Measurements from ENCODE around the gene ATF6B. TPM values are rescaled to one million over a fixed set of nuclear protein-coding genes. Genes with fewer than 3 reads are reported as not detected.
A peak's percentile ranks its signal among the peaks of the same experiment; 100 is the strongest.

The ATF6B gene
- polyA plus RNA-seq, 1 experiment: 69.2 TPM

DNA sequence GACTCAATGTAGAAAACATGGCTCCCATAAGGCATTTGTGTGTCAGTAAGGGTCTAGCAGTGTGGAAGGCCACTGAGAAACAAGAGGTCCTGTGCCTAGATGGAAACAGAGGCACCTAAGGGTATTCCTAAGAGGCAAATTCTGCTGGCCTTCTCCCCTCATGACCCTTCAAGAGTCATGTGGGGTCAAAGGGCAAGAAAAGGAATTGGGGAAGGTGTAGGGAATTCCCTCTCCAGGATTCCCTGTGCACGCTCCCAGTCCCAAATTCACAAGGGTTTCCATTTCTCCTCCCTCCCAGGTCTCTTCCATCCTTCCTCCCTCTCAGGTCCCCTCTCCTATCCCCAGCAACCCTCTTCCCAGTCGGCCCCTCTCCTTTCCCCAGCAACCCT lies 47.3 kb upstream of the ATF6B start:
- ChIA-PET CTCF (no interaction called here), POLR2A (no interaction called here)

DNA sequence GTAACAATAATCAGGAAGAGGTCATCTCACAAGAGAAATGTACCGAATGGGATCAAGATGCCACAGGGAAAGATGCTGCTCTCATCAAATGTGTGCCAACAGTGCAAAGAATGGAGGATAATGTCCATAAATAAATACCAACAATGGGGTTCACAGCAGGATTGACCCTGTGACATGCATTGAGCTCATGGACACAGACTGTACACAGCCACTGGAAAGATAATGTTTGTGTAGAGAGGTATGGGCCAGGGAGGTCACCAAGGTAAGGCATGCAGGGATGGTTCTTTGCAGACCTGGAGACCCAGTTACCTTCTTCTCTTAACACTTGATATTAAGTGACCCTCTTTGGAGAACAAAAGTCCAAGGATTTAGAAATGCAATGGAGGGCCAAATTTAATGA lies 46.4 kb upstream of the ATF6B start:
- Histone ChIP-seq H3K4me3 (ENCODE audit: low read depth, low read length) (no peak overlapping the region), H3K36me3 (ENCODE audit: control insufficient read depth, insufficient read depth, low read length) (peaks cover 15% of the 10 kb centered on the region), H3K27me3 (ENCODE audit: control insufficient read depth, insufficient read depth, low read length) (no peaks in the 10 kb centered on the region)
- DNase-seq (ENCODE audit: low read depth): no peak
- CTCF ChIA-PET: no interaction called here
- TF ChIP-seq, protein P1, sequence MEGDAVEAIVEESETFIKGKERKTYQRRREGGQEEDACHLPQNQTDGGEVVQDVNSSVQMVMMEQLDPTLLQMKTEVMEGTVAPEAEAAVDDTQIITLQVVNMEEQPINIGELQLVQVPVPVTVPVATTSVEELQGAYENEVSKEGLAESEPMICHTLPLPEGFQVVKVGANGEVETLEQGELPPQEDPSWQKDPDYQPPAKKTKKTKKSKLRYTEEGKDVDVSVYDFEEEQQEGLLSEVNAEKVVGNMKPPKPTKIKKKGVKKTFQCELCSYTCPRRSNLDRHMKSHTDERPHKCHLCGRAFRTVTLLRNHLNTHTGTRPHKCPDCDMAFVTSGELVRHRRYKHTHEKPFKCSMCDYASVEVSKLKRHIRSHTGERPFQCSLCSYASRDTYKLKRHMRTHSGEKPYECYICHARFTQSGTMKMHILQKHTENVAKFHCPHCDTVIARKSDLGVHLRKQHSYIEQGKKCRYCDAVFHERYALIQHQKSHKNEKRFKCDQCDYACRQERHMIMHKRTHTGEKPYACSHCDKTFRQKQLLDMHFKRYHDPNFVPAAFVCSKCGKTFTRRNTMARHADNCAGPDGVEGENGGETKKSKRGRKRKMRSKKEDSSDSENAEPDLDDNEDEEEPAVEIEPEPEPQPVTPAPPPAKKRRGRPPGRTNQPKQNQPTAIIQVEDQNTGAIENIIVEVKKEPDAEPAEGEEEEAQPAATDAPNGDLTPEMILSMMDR (IDR thresholded peaks at IDR 0.05; ENCODE audit: insufficient read depth, low read depth, low read length): no peak
- POLR2A ChIA-PET: no interaction called here

More for the DNA sequence above, 47.3 kb upstream of the ATF6B start:
- TF ChIP-seq, protein P1 (IDR thresholded peaks at IDR 0.05; ENCODE audit: insufficient read depth, low read depth, low read length): no peak
- Histone ChIP-seq H3K27me3 (ENCODE audit: control insufficient read depth, insufficient read depth, low read length) (no peaks in the 10 kb centered on the region), H3K4me3 (ENCODE audit: low read depth, low read length) (peak overlapping the region; percentile 97), H3K36me3 (ENCODE audit: control insufficient read depth, insufficient read depth, low read length) (peaks cover 12% of the 10 kb centered on the region)
- no peak for DNase-seq (ENCODE audit: low read depth)

DNA sequence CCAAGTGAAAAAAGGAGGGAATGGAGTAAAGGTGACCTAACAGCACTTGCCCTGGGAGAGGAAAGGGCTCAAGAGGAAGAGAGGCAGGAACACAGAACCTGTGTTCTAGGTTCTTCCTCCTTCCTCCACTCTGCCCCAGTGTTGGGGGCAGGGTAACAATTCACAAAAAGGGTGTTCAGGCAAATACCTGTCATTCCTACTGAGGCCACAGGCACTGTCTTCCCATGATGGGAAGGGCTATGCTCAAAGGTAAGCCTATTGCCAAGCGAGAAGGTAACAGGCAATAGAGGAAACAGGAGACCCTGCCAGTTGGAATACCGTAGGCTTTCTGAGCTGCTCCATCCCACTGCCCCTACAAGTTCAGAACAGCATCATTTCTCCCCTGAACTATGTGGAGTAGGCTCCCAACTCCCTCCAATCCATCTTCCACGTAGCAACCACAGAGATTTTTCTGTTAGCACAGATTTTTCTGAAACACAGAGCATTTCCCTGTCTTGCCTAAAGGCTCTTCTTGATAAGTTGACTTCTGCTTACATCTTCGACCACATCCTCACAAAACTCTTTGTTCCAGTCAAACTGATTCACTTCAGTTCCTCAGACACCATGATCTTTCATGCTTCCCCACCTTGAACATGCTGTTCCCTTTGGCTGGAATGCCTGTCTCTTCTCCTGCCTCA lies 45.1 kb upstream of the ATF6B start:
- POLR2A ChIA-PET: no interaction called here
- no peaks in the 10 kb centered on the region for H3K27me3 ChIP-seq (ENCODE audit: control insufficient read depth, insufficient read depth, low read length)
- CTCF ChIA-PET: no interaction called here

DNA sequence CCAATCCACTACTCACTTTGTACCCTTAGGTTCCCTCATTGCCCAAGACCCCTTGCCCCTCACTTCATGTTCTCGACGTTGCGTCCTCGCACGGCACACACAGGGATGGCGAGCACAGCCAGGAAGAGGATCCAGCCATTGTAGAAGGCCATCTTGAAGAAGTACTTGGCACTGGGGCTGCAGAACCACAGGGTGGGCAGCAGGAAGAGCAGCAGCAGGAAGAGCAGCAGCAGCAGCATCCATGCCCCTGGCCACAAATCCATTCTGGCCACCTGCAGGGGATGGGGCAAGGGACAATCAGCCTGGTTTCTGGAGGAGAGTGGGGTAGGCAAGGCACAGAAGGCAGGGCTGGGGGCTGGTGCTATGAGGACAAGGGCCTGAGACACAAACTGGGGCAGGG lies 43.2 kb upstream of the ATF6B start:
- DNase-seq (ENCODE audit: low read depth): no peak
- Histone ChIP-seq H3K27me3 (ENCODE audit: control insufficient read depth, insufficient read depth, low read length) (no peaks in the 10 kb centered on the region), H3K36me3 (ENCODE audit: control insufficient read depth, insufficient read depth, low read length) (peaks cover 33% of the 10 kb centered on the region), H3K4me3 (ENCODE audit: low read depth, low read length) (no peak overlapping the region)
- ChIA-PET CTCF (no interaction called here), POLR2A (no interaction called here)
- TF ChIP-seq, protein P1 (IDR thresholded peaks at IDR 0.05; ENCODE audit: insufficient read depth, low read depth, low read length): no peak

More for the DNA sequence above, 45.1 kb upstream of the ATF6B start:
- Histone ChIP-seq H3K4me3 (ENCODE audit: low read depth, low read length) (no peak overlapping the region), H3K36me3 (ENCODE audit: control insufficient read depth, insufficient read depth, low read length) (peaks cover 21% of the 10 kb centered on the region)
- no peak for DNase-seq (ENCODE audit: low read depth)
- TF ChIP-seq, protein P1 (IDR thresholded peaks at IDR 0.05; ENCODE audit: insufficient read depth, low read depth, low read length): no peak

DNA sequence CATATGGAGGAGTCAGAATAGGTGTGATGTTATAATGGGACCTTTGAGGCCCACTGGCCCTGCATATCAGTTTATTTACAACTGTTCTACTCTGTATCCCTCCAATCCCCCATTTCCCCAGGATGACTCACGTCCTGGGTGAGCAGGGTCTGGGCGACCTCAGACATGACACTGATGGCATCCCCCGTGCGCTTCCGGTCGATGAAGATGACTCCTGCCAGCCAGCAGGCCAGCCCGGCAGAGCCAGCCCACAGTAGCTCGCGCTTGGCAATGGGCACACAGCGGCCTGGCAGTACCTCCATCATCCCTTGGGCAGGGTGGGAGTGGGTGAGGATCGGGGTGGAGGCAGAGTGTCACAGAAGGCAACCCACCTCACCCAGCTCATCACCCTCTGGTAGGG lies 42.2 kb upstream of the ATF6B start:
- Histone ChIP-seq H3K27me3 (ENCODE audit: control insufficient read depth, insufficient read depth, low read length) (no peaks in the 10 kb centered on the region), H3K36me3 (ENCODE audit: control insufficient read depth, insufficient read depth, low read length) (peaks cover 33% of the 10 kb centered on the region), H3K4me3 (ENCODE audit: low read depth, low read length) (no peak overlapping the region)
- TF ChIP-seq, protein P1 (IDR thresholded peaks at IDR 0.05; ENCODE audit: insufficient read depth, low read depth, low read length): no peak
- DNase-seq (ENCODE audit: low read depth): no peak
- CTCF ChIA-PET: no interaction called here
- POLR2A ChIA-PET: no interaction called here
